Fibroblast of lung (primary cell): ENCODE measurements around the gene HYCC1. TPM values are rescaled to one million over a fixed set of nuclear protein-coding genes. Genes with fewer than 3 reads are reported as not detected.
A peak's percentile ranks its signal among the peaks of the same experiment; 100 is the strongest.

Source experiments
- DNase-seq, 2 donors: peaks; one replicate each; pipeline versions ENCODE4 v3.0.0 to v3.0.0-alpha.2; 2010; ENCODE audit warnings: low read depth in 2 of 2
- H2AFZ ChIP-seq: 2 replicates; pipeline ENCODE4 v1.5.1; 2012; ENCODE audit warnings: low read length, control low read depth, inconsistent platforms
- H3K27ac ChIP-seq: 2 replicates; pipeline ENCODE4 v1.5.1; 2011; ENCODE audit warnings: low read length, control low read depth; ENCODE audit not compliant: insufficient read depth
- H3K27me3 ChIP-seq: 2 replicates; pipeline ENCODE4 v1.5.1; 2011; ENCODE audit warnings: mild to moderate bottlenecking, low read length; ENCODE audit not compliant: control insufficient read depth, insufficient read depth
- H3K36me3 ChIP-seq: 2 replicates; pipeline ENCODE4 v1.5.1; 2011; ENCODE audit warnings: low read length; ENCODE audit not compliant: control insufficient read depth, insufficient read depth
- H3K4me1 ChIP-seq: 2 replicates; pipeline ENCODE4 v1.5.1; 2011; ENCODE audit warnings: low read length; ENCODE audit not compliant: control insufficient read depth, insufficient read depth; ENCODE audit errors: extremely low read depth
- H3K4me2 ChIP-seq: 2 replicates; pipeline ENCODE4 v1.5.1; 2011; ENCODE audit warnings: low read length, control low read depth; ENCODE audit not compliant: insufficient read depth; ENCODE audit errors: extremely low read depth
- H3K4me3 ChIP-seq, 4 experiments: fragments of 200-600 bp in 1 of 4; sonication (generic) in 1 of 4; replicated peaks in 1 of 4; 2 replicates each; pipeline ENCODE4 v1.5.1; 2011 to 2016; ENCODE audit warnings: low read length in 4 of 4, low read depth in 3 of 4, mild to moderate bottlenecking in 3 of 4, control low read depth in 2 of 4, inconsistent platforms in 1 of 4, mixed read lengths in 1 of 4; ENCODE audit not compliant: insufficient read depth in 1 of 4; ENCODE audit errors: control extremely low read depth in 1 of 4
- H3K79me2 ChIP-seq: 2 replicates; pipeline ENCODE4 v1.5.1; 2012; ENCODE audit warnings: mild to moderate bottlenecking, low read length, inconsistent platforms; ENCODE audit not compliant: control insufficient read depth, insufficient read depth
- H3K9ac ChIP-seq: 2 replicates; pipeline ENCODE4 v1.5.1; 2011; ENCODE audit warnings: mild to moderate bottlenecking, low read length, control low read depth; ENCODE audit not compliant: insufficient read depth
- H3K9me3 ChIP-seq: 2 replicates; pipeline ENCODE4 v1.5.1; 2012; ENCODE audit warnings: low read depth, low read length; ENCODE audit not compliant: control insufficient read depth, insufficient read depth
- H4K20me1 ChIP-seq: 2 replicates; pipeline ENCODE4 v1.5.1; 2011; ENCODE audit warnings: low read length; ENCODE audit not compliant: control insufficient read depth, insufficient read depth; ENCODE audit errors: extremely low read depth
- EZH2 ChIP-seq: IDR thresholded peaks from 2 replicates; pipeline ENCODE4 v1.5.1; 2012; ENCODE audit warnings: low read length, control low read depth, mild to moderate bottlenecking; ENCODE audit errors: missing control alignments
- polyA plus RNA-seq, 2 donors: library from polyadenylated mRNA; depleted of rRNA in 1 of 2; stranded (reverse) in 1 of 2; unstranded in 1 of 2; fragments of >200 nt; gene quantifications; 2 replicates each; pipeline ENCODE4 v1.2.1, GENCODE V29; 2011 to 2012; ENCODE audit warnings: missing spikeins in 1 of 2
- total RNA-seq: library from RNA; depleted of rRNA; stranded (reverse); fragments of >200 nt; gene quantifications from 2 replicates; pipeline ENCODE4 v1.2.1, GENCODE V29; 2014
- TF ChIP-seq, protein P1 (sequence below), 2 donors: IDR thresholded peaks in 1 of 2; conservative IDR thresholded peaks in 1 of 2; 1 replicate in 1 of 2; 2 replicates in 1 of 2; pipeline ENCODE4 v1.5.1; 2011 to 2012; ENCODE audit warnings: low read length in 2 of 2, control low read depth in 1 of 2, inconsistent platforms in 1 of 2, low read depth in 1 of 2, mild to moderate bottlenecking in 1 of 2

Gene HYCC1
- total and polyA plus RNA-seq, 2 donors (not counting 1 experiment from before 2014, with no cell fraction given): 197 to 211 TPM

DNA sequence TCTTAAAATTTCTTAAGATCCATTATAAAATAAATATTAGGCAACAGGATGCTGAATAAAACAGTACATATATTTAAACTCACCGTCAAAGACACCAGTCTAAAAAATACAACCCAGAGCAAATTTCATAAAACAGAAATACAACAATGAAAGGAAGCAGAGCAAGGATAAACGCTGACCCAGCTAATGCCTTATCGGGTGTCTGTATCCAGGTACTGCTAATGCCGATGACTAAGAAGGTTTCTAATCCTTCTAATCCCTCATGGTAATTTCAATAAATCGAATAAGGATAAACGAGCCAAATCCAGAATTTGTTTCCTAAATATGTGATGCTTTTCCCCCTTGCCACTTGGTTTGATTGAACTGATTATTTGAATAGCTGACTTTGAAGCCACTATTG is 1.7 kb downstream of the HYCC1 start:
- Histone ChIP-seq H3K79me2 (peaks cover 67% of the 10 kb centered on the region), H3K9ac (no peak overlapping the region), H3K4me1 (peaks cover 3% of the 10 kb centered on the region)

DNA sequence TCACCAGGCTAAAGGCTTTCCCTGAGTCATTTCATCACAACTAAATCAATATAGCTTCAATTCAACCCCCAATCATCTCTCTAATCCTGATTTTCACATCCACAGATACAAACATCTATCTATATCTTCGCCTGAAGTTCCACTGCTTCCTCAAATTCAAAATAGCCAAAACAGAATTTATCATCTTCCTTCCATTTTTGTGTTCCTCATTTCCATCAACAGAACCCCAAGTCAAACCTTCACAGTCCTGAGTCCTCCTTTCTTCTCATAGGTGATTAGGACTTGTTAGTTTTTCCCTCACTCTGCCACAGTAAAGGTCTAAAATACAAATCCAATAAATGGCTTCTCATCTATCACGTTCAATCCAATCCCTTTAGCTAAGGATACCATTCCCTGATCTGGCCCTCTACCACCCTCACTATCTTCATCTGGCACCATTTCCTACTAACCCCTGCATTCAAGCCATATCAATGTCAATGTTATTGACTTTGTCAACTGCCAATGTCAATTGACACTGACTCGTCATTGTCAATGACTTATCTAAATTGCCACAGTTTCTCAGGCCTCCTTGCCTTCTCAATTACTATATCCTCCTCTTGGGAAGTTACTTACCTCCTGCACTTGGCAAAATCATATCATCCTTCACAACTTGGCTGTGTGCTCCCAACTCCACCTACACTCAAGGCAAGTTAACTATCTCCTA is 2.6 kb downstream of the HYCC1 start:
- Histone ChIP-seq H3K79me2 (peaks cover 75% of the 10 kb centered on the region), H3K4me1 (peaks cover 3% of the 10 kb centered on the region), H3K36me3 (no peaks in the 10 kb centered on the region), H2AFZ (no peak overlapping the region), H3K9ac (no peak overlapping the region), H4K20me1 (no peaks in the 10 kb centered on the region), H3K27ac (no peak overlapping the region), H3K9me3 (no peaks in the 10 kb centered on the region), H3K27me3 (no peaks in the 10 kb centered on the region), H3K4me2 (peak overlapping the region; percentile 93), H3K4me3 (peak overlapping the region; percentile 68 to 88 (median 74))
- DNase-seq: no peak
- no peak for TF ChIP-seq EZH2
- TF ChIP-seq, protein P1, sequence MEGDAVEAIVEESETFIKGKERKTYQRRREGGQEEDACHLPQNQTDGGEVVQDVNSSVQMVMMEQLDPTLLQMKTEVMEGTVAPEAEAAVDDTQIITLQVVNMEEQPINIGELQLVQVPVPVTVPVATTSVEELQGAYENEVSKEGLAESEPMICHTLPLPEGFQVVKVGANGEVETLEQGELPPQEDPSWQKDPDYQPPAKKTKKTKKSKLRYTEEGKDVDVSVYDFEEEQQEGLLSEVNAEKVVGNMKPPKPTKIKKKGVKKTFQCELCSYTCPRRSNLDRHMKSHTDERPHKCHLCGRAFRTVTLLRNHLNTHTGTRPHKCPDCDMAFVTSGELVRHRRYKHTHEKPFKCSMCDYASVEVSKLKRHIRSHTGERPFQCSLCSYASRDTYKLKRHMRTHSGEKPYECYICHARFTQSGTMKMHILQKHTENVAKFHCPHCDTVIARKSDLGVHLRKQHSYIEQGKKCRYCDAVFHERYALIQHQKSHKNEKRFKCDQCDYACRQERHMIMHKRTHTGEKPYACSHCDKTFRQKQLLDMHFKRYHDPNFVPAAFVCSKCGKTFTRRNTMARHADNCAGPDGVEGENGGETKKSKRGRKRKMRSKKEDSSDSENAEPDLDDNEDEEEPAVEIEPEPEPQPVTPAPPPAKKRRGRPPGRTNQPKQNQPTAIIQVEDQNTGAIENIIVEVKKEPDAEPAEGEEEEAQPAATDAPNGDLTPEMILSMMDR (conservative IDR thresholded peaks at IDR 0.05 in 1 of 2, IDR thresholded peaks at IDR 0.05 in 1 of 2; ENCODE audit: low read depth in 1 of 2, low read length in 2 of 2): no peak

More for the DNA sequence above, 1.7 kb downstream of the HYCC1 start:
- H3K36me3 ChIP-seq: no peaks in the 10 kb centered on the region
- DNase-seq: no peak
- peak overlapping the region; percentile 77 for H3K27ac ChIP-seq
- TF ChIP-seq, protein P1 (conservative IDR thresholded peaks at IDR 0.05 in 1 of 2, IDR thresholded peaks at IDR 0.05 in 1 of 2; ENCODE audit: low read depth in 1 of 2, low read length in 2 of 2): no peak
- no peak for TF ChIP-seq EZH2
- no peaks in the 10 kb centered on the region for H3K27me3 ChIP-seq
- no peaks in the 10 kb centered on the region for H4K20me1 ChIP-seq
- no peaks in the 10 kb centered on the region for H3K9me3 ChIP-seq
- H2AFZ ChIP-seq: no peak overlapping the region
- peak overlapping the region; percentile 68 to 88 (median 74) for H3K4me3 ChIP-seq
- peak overlapping the region; percentile 93 for H3K4me2 ChIP-seq

DNA sequence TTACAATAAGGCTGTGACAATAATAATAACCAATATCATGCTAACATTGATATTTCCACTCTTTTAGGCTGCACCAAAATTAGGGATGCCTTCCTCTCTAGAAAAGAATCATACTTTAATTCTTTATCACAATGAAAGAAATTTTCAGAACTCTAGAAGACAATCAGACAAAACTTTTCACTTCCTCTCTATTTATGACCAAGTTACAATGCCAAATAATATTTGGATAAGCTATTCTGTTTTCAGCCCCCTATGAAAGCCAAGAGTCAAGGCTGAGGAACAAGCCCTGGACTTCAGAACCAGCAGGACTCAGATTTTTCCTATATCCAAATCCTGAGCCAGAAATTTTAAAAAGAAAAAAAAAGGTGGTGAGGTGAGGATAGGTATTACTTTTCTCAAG is 4.6 kb downstream of the HYCC1 start:
- Histone ChIP-seq H3K27me3 (no peaks in the 10 kb centered on the region), H4K20me1 (no peaks in the 10 kb centered on the region), H3K79me2 (peaks cover 94% of the 10 kb centered on the region), H2AFZ (no peak overlapping the region), H3K36me3 (no peaks in the 10 kb centered on the region), H3K9me3 (no peaks in the 10 kb centered on the region), H3K4me2 (peak overlapping the region; percentile 64), H3K9ac (no peak overlapping the region), H3K4me1 (peaks cover 3% of the 10 kb centered on the region), H3K27ac (no peak overlapping the region), H3K4me3 (peak overlapping the region in 2 of 4 experiments; percentile 68 to 88)
- no peak for DNase-seq
- no peak for TF ChIP-seq EZH2
- TF ChIP-seq, protein P1 (conservative IDR thresholded peaks at IDR 0.05 in 1 of 2, IDR thresholded peaks at IDR 0.05 in 1 of 2; ENCODE audit: low read depth in 1 of 2, low read length in 2 of 2): no peak
